ENCODE results near the gene ZBTB39. TPM values are rescaled to one million over a fixed set of nuclear protein-coding genes. Genes with fewer than 3 reads are reported as not detected.
"Not testable (repeated sequence)": the region's sequence is repeated elsewhere in the genome, so short reads cannot be mapped to it uniquely, and the experiment has no call there.

ZBTB39 gene
- polyA plus RNA-seq (2014; cell fraction: cytosol; rRNA removed) = 13.9 and 19.2 TPM in 2 replicates
- polyA plus RNA-seq (2014; cell fraction: nucleus; rRNA removed) = 11.6 and 15.3 TPM in 2 replicates

DNA sequence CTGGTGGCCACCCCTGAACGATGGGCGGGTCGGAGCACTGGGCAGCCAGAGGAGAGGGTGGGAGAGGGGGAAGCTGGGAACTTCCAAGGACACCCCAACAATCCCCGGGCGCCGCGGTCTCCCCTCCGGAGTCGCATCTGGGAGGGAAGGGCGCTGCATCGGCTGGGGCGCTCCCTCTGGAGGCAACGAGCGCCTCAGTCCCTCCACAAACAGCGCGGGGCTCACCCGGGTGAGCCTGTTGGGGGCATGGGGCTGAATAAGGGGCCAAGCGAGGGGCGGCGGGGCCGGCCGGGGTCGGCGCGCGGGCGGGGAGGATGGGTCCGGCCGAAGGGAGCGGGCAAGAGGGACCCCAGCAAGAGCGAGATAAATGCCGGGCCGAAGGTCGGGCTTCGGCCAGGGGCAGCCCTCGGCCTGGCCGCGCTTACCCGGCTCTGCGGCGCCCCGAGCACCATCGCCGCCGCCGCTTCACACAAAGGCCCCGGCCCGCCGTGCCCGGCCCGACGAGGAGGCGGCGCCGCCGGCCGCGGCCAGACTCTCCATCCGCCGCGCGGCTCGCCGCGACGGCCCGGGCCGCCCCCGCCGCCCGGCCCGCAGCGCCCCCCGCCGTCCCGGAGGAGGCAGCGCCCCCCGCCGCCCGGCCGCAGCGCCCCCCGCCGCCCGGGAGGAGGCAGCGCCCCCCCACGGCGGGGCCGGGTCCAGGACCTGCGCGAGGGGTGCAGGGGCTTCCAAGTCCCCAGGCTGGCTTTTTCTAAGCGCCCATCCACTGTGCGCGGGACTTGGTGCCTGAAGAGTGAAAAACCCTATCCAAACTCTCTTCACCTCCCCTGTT is at the start of gene ZBTB39:
Gene ZBTB39 (minus strand): TSS at position 567 of the 829 bp plus-strand sequence. CDS start 1,629 bp downstream, outside the sequence.
- DNase-seq (ENCODE audit: low spot score) = peak; percentile 54

DNA sequence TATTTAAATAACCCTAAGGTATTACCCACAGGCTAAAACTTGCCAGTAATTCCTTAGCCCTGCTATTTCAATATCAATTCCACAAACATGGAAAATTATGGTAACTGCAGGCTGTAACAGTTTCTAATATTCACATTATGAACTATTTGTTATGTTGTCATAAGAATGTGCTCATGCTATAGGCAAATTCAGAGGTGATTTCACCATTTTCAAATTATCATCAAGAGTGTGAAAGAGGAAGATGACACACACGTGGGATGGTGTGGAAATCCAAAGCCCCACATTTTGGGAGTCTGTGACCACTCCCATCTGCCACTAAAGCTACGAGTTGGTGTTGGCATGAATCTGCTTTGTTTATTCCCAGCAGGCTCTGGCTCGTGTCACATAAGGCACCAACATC is 49.5 kb upstream of the ZBTB39 start:
- DNase-seq (ENCODE audit: low spot score) = no peak

DNA sequence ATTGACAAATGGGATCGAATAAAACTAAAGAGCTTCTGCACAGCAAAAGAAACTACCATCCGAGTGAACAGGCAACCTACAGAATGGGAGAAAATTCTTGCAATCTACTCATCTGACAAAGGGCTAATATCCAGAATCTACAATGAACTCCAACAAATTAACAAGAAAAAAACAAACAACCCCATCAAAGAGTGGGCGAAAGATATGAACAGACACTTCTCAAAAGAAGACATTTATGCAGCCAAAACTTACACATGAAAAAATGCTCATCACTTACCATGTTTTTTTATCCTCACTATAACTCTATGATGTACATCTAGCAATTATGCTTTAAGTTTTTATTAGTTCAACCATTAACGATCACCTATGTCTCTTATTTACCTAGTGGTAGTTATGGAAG is 47.6 kb upstream of the ZBTB39 start:
- DNase-seq (ENCODE audit: low spot score) = not testable (repeated sequence)

- DNase-seq (ENCODE audit: low spot score) = not testable (repeated sequence)
Observed at GRCh38 chr12:57053146-57053545, 46.8 kb upstream of the ZBTB39 start.

DNA sequence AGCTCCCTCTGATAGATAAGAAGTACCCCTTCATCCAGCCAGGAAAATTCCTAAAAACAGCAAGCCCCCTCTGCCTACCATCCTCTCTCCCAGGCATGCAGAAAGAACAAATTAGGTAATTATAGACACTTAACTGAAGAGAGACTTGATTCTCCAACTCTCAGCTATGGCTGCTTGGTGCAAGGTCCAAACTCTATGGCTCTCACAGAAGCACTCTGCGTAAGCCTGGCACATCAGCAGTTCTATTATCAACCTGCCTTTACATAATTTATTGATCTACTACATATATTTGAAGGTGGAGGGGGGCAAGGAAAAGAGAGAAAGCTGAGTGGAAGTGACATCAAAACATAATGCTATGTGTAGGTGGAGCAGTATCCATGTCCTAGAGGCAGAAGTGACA is 44.7 kb upstream of the ZBTB39 start:
- no peak for DNase-seq (ENCODE audit: low spot score)

- DNase-seq (ENCODE audit: low spot score) = no peak
Observed at GRCh38 chr12:57049890-57050289, 43.5 kb upstream of the ZBTB39 start, which contains the start of gene MYO1A. TSS of gene MYO1A (minus strand) at chr12:57050129. CDS start at chr12:57048323, 1,806 bp downstream.

DNA sequence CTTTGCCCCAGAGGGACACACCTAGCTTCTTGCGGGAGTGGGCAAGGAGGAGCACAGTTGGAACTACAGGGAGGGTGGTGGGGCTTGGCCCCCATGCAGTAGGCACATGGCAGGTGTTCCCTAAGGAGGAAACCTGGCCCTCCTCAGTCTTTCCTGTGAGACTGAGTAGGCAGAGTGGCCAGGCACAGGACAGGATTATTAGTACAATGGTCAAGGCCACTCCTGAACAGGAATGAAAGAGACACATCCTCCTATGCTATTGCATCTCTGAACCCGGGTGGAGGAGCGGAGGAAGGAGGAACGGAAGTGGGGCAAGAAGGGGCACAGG is 42.7 kb upstream of the ZBTB39 start:
- DNase-seq (ENCODE audit: low spot score) = no peak

DNA sequence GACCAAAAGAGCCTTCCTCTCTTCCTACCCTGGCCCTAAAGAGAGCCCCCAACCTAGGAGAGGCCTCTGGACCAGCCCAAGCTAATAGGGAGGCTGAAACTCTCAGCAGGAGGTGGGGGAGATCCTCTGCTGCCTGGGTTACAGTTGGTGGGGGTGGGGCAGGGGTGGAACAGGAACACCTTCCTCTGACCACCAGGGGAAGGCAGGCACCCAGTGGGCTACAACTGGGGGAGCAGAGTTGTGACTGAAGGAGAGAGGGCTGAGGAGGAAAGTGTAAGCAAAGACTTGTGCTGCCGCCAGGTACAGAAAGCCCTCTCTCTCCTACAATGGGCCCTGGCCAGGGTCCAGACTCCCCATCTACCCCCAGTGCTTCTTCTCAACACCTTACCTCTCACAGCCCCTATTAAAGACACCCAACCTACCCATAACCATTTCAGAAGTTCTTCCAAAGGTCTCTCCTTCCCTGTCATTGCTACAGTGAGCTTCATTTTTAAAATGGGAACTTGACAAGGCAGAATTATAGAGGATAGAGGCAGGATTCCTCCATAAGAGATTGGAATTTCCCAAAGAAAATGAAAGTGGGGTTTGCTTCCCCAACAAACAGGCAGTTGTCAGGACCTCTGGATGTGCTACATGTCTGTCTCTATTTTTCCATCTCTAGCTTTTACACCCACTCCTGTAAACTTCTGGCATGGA is 42.2 kb upstream of the ZBTB39 start:
- no peak for DNase-seq (ENCODE audit: low spot score)

DNA sequence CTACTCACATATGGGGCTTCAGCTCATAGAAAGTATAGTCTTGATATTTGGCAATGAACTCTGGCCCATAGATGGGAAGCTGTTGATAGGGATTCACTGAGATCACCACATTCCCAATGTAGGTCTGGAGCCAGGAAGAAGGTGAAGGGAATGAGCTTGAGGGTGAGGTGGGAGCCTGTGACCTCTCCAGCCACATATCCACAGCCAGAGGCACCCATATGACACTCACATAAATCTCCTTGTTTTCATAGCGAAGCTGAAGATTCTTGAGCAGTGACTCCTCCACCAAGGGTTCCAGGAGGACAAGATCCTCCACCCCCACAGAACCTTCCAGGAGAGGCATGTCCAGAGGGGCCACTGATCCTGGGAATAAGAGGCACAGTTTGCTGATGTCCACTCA is 41.6 kb upstream of the ZBTB39 start:
- no peak for DNase-seq (ENCODE audit: low spot score)

DNA sequence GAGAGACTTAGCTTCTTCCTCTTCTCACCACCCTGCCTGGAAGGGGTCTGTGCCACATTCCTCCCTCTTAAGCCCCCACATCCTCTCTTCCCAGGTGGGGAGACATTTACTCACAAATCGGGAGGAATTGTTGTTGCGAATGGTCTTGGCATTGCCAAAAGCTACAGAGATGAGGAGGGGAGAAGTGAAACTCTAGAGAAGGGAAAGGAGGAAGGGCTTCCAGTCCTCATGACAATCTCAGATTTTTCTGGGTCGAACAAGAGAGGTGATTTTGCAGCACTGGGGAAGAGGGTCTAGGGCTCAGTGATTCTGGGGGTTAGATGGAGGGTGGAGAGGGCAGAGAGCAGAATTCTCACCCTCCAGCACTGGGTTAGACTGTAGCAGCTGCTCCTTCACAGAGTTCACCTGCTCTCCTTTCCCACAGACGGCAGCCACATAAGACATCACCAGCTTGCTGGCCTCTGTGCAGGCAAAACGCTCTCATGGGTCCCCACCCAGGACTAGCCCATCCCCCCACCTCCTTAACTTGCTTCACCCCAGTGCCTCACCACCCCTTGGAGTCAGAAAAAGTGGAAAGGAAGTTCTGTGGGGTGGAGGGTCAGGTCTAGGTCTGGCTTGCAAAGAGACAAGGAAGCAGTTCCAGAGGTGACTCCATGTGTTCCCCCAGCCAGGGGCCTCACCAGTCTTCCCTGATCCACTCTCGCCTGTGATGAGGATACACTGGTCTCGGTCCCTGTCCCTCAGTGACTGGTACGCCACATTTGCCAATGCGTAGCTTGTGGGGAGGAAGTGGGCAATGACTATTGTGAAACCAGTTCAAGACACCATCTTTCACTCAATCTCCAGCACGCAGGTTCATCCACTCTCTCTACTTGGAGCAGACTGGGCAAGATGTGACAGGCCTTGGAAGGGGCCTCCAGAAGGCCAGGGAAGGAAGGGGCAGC is 40.9 kb upstream of the ZBTB39 start:
- DNase-seq (ENCODE audit: low spot score) = no peak

DNA sequence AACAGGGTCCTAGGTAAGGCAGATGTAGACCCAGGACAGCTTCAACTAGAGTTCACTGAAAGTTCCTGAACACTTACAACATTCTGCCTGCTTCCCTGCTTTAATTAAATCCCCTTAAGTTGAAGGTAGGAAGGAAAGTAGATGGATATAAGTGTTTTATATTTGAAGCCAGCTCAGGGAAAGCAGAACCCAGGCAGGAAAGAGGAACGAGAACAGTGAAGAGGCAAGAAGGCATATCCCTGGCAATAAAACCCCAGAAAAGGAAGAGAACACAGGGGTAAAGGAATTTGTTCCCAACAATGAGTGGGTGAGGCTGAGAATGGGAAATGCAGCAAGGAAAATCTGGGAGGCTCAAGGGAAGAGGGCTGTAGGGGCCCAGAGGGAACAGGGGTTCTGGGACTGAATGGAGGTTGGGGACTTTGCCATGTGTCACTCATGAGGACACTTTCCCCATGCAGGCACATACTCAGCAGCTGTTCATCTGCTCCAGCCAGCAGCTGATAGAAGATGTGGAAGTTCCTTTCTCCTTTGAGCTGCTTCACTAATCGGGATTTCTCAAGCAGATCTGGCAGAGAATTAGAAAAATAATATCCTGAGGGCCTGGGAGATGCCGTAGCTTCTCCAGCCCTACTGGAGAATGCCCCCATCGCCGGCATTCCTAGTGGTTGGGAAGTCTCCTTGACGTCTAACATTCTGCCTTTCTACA is 39.9 kb upstream of the ZBTB39 start:
- DNase-seq (ENCODE audit: low spot score) = no peak

GRCh38 chr12:57044889-57045288 is 38.5 kb upstream of the ZBTB39 start:
- no peak for DNase-seq (ENCODE audit: low spot score)

- no peak for DNase-seq (ENCODE audit: low spot score)
Observed at GRCh38 chr12:57044468-57044867, 38.1 kb upstream of the ZBTB39 start.

DNA sequence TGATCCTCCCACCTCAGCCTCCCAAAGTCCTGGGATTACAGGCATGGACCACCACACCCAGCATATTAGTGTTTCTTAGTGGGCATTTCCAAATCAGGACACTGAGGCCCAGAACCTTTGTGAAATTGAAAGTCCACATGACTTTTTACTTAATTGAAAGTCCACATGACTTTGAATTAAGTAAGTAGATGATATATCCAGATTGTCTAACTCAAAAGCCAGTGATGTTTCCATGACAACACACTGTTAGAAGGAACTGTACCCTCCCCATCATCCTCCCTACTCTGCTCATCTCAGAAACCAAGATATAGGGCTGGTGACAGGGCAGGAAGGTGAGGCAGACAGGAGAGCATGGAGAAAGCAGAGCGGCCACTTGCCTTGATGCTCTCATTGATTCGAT is 36.3 kb upstream of the ZBTB39 start:
- DNase-seq (ENCODE audit: low spot score) = no peak

GRCh38 chr12:57040750-57041149 is 34.4 kb upstream of the ZBTB39 start:
- no peak for DNase-seq (ENCODE audit: low spot score)

GRCh38 chr12:57040211-57040610 is 33.9 kb upstream of the ZBTB39 start:
- DNase-seq (ENCODE audit: low spot score) = no peak

DNA sequence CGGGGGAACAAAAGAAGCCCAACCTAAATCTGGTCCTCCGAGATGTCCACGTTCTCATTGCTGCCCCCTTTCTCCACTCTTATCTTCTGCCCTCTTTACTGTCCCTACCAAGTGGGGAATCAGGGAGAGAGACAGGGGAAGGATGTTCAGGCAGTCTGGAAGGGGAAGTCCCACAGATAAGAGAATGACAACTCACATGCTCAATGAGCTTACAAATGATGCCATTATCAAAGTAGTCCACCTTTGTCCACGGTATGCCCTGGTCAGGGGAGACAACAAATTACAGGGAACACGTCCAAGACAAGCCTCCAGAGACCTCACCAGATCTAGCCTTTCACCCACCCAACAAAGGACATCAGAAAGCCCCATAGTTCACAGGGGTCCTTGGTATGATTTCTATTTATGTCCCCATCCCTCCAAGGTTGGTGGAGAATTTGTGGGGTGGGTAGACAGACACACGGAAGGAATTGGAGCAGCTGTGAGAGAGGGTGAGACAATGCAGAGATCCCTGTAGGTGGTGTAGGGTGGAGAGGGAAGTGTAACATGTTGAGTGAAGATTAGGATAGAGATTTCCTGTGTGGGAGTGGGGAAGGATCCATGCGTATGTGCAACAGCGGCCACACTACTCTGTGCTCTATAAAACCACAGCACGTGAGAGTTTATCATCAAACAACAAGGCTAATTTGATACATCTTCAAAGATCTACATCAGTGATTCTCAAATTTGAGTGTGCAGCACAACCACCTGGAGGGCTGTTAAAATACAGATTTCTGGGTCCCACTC is 32.9 kb upstream of the ZBTB39 start:
- DNase-seq (ENCODE audit: low spot score) = no peak

DNA sequence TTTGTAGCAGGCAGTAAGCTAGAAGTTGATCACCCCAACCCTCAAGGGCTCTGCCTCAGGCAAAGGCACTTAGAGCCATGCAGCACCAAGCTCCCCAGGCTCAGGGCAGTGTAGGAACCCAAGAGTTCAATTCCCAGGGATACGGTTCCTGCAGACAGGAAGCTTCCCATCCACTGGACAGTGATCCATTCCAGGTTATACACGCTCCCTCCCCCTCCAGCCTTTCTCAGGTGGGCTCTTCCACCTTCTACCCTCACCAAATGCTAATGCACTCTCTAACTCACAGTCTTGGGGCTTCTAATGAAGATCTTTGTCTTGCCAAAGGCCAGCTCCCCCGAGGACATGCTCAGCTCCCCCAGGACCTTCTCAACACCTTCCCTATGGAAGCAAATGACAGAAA is 30.9 kb upstream of the ZBTB39 start:
- DNase-seq (ENCODE audit: low spot score) = no peak

DNA sequence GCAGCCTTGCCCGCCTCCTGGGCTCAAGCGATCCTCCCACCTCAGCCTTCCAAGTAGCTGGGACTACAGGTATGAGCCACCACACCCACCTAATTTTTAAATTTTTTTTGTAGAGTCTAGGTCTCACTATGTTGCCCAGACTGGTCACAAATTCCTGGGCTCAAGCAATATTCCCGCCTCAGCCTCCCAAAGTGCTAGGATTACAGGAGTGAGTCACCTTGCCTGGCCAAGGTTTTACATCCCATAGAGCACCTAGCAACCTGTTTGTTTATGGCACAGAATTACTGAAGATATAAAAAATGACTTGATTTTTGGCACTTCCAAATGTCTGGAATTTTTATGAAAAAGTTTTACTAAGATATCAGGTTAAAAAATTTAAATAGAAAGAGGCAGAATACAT is 27.1 kb upstream of the ZBTB39 start:
- no peak for DNase-seq (ENCODE audit: low spot score)

GRCh38 chr12:57031789-57032188 is 25.4 kb upstream of the ZBTB39 start:
- DNase-seq (ENCODE audit: low spot score) = no peak
